Esophagus muscularis mucosa (tissue), 4 donors: ENCODE data around the gene CNNM2. TPM values are rescaled to one million over a fixed set of nuclear protein-coding genes. Genes with fewer than 3 reads are reported as not detected.

ENCODE experiments used
- DNase-seq: peaks from one replicate; pipeline ENCODE4 v3.0.0-alpha.2; 2017; ENCODE audit errors: extremely low spot score
- H3K27ac ChIP-seq, 4 donors: fragments of 200-600 bp; sonication (generic); replicated peaks in 1 of 4; 1 replicate in 3 of 4; 2 replicates in 1 of 4; pipeline ENCODE4 v1.5.1; 2016 to 2019; ENCODE audit warnings: mild to moderate bottlenecking in 1 of 4
- H3K27me3 ChIP-seq, 4 donors: fragments of 200-600 bp; sonication (generic); one replicate each; pipeline versions ENCODE4 v1.5.1 to v1.6.0; 2016 to 2019
- H3K36me3 ChIP-seq, 4 donors: fragments of 200-600 bp; sonication (generic); one replicate each; pipeline ENCODE4 v1.5.1; 2016 to 2019
- H3K4me1 ChIP-seq, 4 donors: fragments of 200-600 bp; sonication (generic); one replicate each; pipeline ENCODE4 v1.5.1; 2016 to 2019
- H3K4me3 ChIP-seq, 4 donors: fragments of 200-600 bp; sonication (generic); 1 replicate in 2 of 4; 2 replicates in 2 of 4; pipeline ENCODE4 v1.5.1; 2016 to 2019; ENCODE audit warnings: mild to moderate bottlenecking in 4 of 4, moderate library complexity in 1 of 4
- H3K9me3 ChIP-seq, 4 donors: fragments of 200-600 bp; sonication (generic); 1 replicate in 3 of 4; 2 replicates in 1 of 4; pipeline ENCODE4 v1.5.1; 2016 to 2019
- CTCF ChIP-seq, 3 experiments: fragments of 200-600 bp in 2 of 3; fragments of 450-650 bp in 1 of 3; sonication (generic) in 2 of 3; IDR thresholded peaks; one replicate each; pipeline ENCODE4 v1.5.1; 2017 to 2019; ENCODE audit warnings: antibody characterized with exemption in 3 of 3, mild to moderate bottlenecking in 2 of 3, moderate library complexity in 1 of 3
- EP300 ChIP-seq: sonication (generic); formaldehyde crosslinking; IDR thresholded peaks from one replicate; pipeline ENCODE4 v1.6.1; 2017; ENCODE audit warnings: antibody characterized with exemption
- POLR2A ChIP-seq: fragments of 450-650 bp; IDR thresholded peaks from one replicate; pipeline ENCODE4 v1.6.1; 2017; ENCODE audit warnings: antibody characterized with exemption, moderate library complexity, mild to moderate bottlenecking, low read depth
- POLR2AphosphoS5 ChIP-seq, 2 donors: sonication (generic); formaldehyde crosslinking; IDR thresholded peaks; one replicate each; pipeline ENCODE4 v1.6.1; 2017; ENCODE audit warnings: antibody characterized with exemption in 2 of 2
- WGBS: methylation state at CpG from one replicate; pipeline ENCODE4 v1.1.5; 2018; 5-methylcytosine and 5-hydroxymethylcytosine counted together
- intact Hi-C: fragments of 100-400 bp; cut with DNase I; formaldehyde crosslinking; loops from one replicate; pipeline ENCODE4 v1.15.1; 2023
- total RNA-seq, 4 donors: library from RNA; depleted of rRNA; stranded (reverse); fragments of >200 nt; gene quantifications; one replicate each; pipeline versions ENCODE4 v1.1.0 to v1.2.1, GENCODE V29; 2016

CNNM2 gene
- total RNA-seq, 4 donors from 2014 or later: 4.0 to 9.3 (median 5.4) TPM

DNA sequence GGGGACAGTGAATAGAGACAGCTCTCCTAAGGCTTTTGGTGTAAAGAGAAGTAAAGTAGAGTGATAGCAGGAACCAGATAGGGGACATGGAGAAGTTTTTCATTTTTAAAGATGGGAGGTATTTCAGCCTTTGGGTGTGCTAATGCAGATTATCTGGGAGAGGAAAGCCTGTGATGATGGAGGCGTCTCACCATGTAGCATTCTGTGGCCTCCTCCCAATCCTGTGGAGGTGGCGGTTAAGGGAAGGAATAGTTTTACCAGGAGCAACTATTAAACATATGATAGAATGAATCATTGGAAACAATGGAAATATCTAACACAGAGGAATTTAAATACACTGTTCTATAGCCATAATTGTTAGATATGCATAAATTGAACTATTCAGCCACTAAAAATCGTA lies 101.3 kb downstream of the CNNM2 start:
- Histone ChIP-seq H3K4me3 (no peak overlapping the region), H3K27me3 (no peaks in the 10 kb centered on the region), H3K36me3 (no peaks in the 10 kb centered on the region), H3K9me3 (no peaks in the 10 kb centered on the region), H3K27ac (no peak overlapping the region), H3K4me1 (peaks cover 0 to 17% (median 12%) of the 10 kb centered on the region in 4 donors)
- TF ChIP-seq POLR2AphosphoS5 (IDR thresholded peaks at IDR 0.05) (no peak), EP300 (no peak), CTCF (IDR thresholded peaks at IDR 0.05) (no peak), POLR2A (no peak)
- intact Hi-C loops: no loop called here
- no peak for DNase-seq
- WGBS: 97% methylated on average over 3 of the region's 3 CpGs

DNA sequence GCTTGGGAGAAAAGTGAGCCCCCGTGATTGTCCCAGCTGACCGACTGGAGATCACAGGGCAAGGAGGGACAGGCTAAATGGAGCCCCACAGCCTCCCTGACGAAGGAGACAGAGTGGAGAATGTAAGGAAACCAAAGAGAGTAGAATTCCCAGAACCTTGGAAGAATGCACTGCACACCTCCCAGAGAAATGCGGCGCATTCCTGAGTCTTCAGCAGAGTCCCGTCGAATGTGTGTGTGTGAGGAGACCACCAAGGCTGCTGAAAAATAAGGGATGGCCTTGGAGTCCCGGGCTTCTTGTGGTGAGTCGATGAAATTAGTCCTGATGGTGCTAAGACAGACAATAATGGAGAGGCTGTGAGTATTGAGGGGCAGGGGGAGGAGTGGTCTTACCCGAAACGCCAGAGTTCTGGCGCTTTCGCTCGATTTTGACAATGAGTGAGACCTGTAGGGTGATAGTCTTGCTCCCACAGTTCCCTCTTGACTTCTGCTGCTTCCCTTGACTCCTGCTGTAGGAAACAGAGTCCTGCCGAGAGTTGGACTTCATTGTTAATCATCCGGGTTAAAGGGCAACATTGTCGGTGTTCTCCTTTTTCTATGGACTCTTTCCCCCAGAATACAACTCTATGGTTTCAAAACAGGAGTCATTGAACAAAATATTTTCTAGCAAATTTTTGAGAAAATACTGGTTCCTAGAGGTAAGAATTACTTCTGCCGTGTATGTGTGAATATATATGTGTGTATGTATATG lies 103.2 kb downstream of the CNNM2 start:
- H3K27ac ChIP-seq: peak overlapping the region in 3 of 4 donors; percentile 30 to 46 (median 37)
- DNase-seq: no peak
- intact Hi-C loops: no loop called here
- H3K4me3 ChIP-seq: no peak overlapping the region
- peaks cover 0 to 17% (median 12%) of the 10 kb centered on the region in 4 donors for H3K4me1 ChIP-seq
- H3K27me3 ChIP-seq: no peaks in the 10 kb centered on the region
- TF ChIP-seq POLR2AphosphoS5 (IDR thresholded peaks at IDR 0.05) (no peak), POLR2A (no peak)
- H3K36me3 ChIP-seq: no peaks in the 10 kb centered on the region
- 90% methylated on average over 18 of the region's 18 CpGs for WGBS
- H3K9me3 ChIP-seq: no peaks in the 10 kb centered on the region

GRCh38 chr10:103021900-103022293 lies 103.8 kb downstream of the CNNM2 start:
- no peaks in the 10 kb centered on the region for H3K27me3 ChIP-seq
- H3K4me1 ChIP-seq: peaks cover 0 to 17% (median 12%) of the 10 kb centered on the region in 4 donors
- H3K27ac ChIP-seq: peak overlapping the region in 2 of 4 donors; percentile 37 to 46
- WGBS: 38% methylated on average over 5 of the region's 5 CpGs
- H3K36me3 ChIP-seq: no peaks in the 10 kb centered on the region
- intact Hi-C loops: no loop called here
- H3K9me3 ChIP-seq: no peaks in the 10 kb centered on the region
- TF ChIP-seq POLR2A (no peak), POLR2AphosphoS5 (IDR thresholded peaks at IDR 0.05) (peak in 1 of 2 donors; percentile 5), CTCF (IDR thresholded peaks at IDR 0.05) (no peak)
- no peak for DNase-seq
- H3K4me3 ChIP-seq: no peak overlapping the region

GRCh38 chr10:103025696-103026095 lies 107.6 kb downstream of the CNNM2 start:
- no peak overlapping the region for H3K4me3 ChIP-seq
- no peaks in the 10 kb centered on the region for H3K36me3 ChIP-seq
- H3K9me3 ChIP-seq: no peaks in the 10 kb centered on the region
- intact Hi-C loops: no loop called here
- WGBS: 98% methylated on average over 2 of the region's 2 CpGs
- TF ChIP-seq POLR2A (no peak), POLR2AphosphoS5 (IDR thresholded peaks at IDR 0.05) (no peak), EP300 (no peak), CTCF (IDR thresholded peaks at IDR 0.05) (no peak)
- DNase-seq: no peak
- no peaks in the 10 kb centered on the region for H3K27me3 ChIP-seq
- peaks cover 0 to 17% (median 12%) of the 10 kb centered on the region in 4 donors for H3K4me1 ChIP-seq
- H3K27ac ChIP-seq: no peak overlapping the region

- no peaks in the 10 kb centered on the region for H3K36me3 ChIP-seq
- H3K4me1 ChIP-seq: peaks cover 0 to 8% (median 3%) of the 10 kb centered on the region in 4 donors
- H3K9me3 ChIP-seq: no peaks in the 10 kb centered on the region
- H3K27ac ChIP-seq: peak overlapping the region in 1 of 4 donors; percentile 9
- intact Hi-C loops: no loop called here
- WGBS: 44% methylated on average over 2 of the region's 2 CpGs
- TF ChIP-seq EP300 (no peak), POLR2A (no peak), CTCF (IDR thresholded peaks at IDR 0.05) (no peak), POLR2AphosphoS5 (IDR thresholded peaks at IDR 0.05) (no peak)
- H3K27me3 ChIP-seq: no peaks in the 10 kb centered on the region
- H3K4me3 ChIP-seq: no peak overlapping the region
- no peak for DNase-seq
Observed at GRCh38 chr10:103038570-103038969, 120.5 kb downstream of the CNNM2 start.
